GM12891 (cell line): ENCODE measurements around the gene PTPRU.
A peak's percentile ranks its signal among the peaks of the same experiment; 100 is the strongest.

ENCODE experiments used
- DNase-seq: peaks from one replicate; pipeline ENCODE4 v3.0.0; 2011; ENCODE audit warnings: low spot score; ENCODE audit not compliant: insufficient read length
- FAIRE-seq: peaks from 2 replicates; lab custom pipeline; 2011; peaks lifted over from hg19 to GRCh38; lab: Jason Lieb, UNC
- PAX5 ChIP-seq: IDR thresholded peaks from 2 replicates; pipeline ENCODE4 v1.6.1; 2011; ENCODE audit warnings: low read length, moderate library complexity, mild to moderate bottlenecking; ENCODE audit not compliant: insufficient read depth, severe bottlenecking
- POLR2A ChIP-seq: IDR thresholded peaks from 2 replicates; pipeline ENCODE4 v1.6.1; 2011; ENCODE audit warnings: low read depth, low read length, control low read depth
- POLR2AphosphoS5 ChIP-seq: IDR thresholded peaks from 2 replicates; pipeline ENCODE4 v1.6.1; 2011; ENCODE audit warnings: low read depth, low read length, control low read depth
- POU2F2 ChIP-seq: IDR thresholded peaks from 2 replicates; pipeline ENCODE4 v1.6.1; 2011; ENCODE audit warnings: low read depth, mild to moderate bottlenecking, control low read depth, low read length, moderate library complexity
- SPI1 ChIP-seq: IDR thresholded peaks from 2 replicates; pipeline ENCODE4 v1.6.1; 2011; ENCODE audit warnings: low read depth, low read length, control low read depth
- TAF1 ChIP-seq: IDR thresholded peaks from 2 replicates; pipeline ENCODE4 v1.6.1; 2011; ENCODE audit warnings: low read depth, low read length, control low read depth

PTPRU gene

DNA sequence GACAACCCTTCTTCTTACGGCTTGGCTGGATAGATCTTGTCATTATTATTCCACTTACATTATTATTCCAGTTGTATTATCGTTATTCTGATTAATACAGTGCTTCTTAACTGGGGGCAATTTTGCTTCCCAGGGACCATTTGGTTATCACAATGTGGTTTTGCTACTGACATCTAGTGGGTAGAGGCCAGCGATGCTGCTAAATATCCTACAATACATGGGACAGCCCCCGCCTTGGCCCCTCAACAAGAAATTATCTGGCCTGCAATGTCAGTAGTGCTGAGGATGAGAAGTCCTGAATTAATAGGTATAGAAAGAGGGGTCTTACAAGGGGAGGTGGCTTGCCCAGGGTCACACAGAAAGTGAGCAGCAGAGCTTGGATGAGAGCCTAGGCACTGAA lies 105.6 kb downstream of the PTPRU start:
- FAIRE-seq (no peak), DNase-seq (no peak)
- TF ChIP-seq POU2F2, result no peak
- no peak for TF ChIP-seq POLR2AphosphoS5
- no peak for TF ChIP-seq POLR2A
- no peak for TF ChIP-seq PAX5

DNA sequence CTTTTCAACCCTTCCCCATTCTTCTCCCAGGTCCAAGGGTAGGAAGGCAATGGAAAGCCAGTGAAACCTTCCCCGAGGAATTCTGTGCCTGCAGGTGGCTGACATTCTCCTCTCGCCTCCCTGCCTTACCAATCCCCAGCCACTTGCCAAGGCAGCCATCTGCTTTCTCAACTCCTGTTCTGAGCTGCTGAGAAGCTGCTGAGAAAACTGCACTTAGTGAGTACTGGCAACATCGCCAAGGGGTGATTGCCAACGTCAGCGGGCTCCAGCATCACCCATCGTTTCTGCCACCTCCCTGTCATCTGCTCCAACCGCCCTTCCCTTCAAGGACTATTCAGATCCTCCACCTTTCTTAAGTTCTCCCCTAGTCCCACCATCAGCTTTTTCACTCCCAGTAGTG lies 106.0 kb downstream of the PTPRU start:
- FAIRE-seq (no peak), DNase-seq (no peak)
- TF ChIP-seq POLR2AphosphoS5 (no peak), SPI1 (no peak), POU2F2 (no peak), TAF1 (no peak), POLR2A (no peak), PAX5 (no peak)

DNA sequence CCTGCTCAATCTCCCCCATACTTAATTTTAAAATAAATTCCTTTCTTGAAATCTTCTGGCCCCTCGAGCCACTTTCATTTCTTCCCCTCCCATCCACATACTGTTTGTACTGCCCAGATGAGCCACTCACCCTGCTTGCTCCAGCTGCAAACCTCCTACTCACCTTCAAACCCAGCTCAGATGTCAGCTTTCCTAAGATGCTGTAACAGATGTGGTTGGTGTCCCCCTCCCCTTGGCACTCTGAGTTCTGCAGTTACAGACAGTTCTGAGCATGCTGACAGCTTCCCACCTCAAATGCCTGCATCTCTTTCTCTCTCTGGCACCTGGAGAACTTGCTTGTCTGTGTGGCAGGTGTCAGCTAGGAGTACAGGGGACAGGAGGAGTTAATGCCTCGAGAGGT lies 106.7 kb downstream of the PTPRU start:
- no peak for TF ChIP-seq POLR2A
- no peak for TF ChIP-seq SPI1
- no peak for TF ChIP-seq POU2F2
- no peak for TF ChIP-seq POLR2AphosphoS5
- TF ChIP-seq TAF1, result no peak
- FAIRE-seq (no peak), DNase-seq (no peak)

DNA sequence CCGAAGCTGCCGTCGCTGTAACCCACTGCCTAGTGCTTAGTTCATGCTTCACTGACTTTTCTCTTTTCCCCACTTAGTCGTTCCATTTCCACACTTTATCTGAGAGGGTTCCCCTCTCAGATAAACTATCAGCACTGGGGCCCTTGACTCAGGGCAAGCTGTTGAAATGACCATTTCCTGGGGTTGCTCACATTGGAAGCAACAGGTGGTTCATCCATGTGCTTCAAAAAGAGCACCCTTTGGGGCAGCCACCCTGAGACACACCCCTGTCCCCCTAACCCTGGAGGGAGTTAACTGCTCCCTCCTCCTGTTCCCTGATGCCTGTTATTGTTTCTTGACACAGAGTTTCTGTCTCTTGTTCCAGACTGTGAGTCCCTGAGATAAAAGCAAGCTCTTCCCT lies 107.2 kb downstream of the PTPRU start:
- TF ChIP-seq SPI1 (no peak), POU2F2 (no peak), TAF1 (no peak), PAX5 (no peak), POLR2AphosphoS5 (no peak)
- DNase-seq, result no peak
- FAIRE-seq, result no peak

DNA sequence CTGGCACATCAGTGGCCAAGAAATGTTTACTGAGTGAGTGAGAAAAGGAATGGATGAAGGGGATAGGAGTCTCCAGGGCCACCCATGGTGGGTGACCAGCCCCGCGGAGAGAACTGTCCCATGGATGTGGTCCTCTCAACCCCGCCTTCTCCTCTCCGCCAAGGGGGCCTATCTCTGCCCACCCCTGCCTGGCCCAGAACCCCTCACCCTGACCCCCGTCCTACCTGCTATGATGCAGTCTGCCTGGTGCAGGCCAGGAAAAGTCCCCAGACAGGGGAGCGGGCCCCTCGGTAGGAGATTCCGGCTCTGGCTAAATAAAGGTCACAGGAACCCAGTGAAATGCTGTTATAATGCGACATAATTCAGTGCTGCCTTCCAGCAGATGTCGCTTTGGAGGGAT lies 107.6 kb downstream of the PTPRU start:
- DNase-seq (no peak), FAIRE-seq (no peak)
- TF ChIP-seq PAX5 (no peak), POU2F2 (no peak)

DNA sequence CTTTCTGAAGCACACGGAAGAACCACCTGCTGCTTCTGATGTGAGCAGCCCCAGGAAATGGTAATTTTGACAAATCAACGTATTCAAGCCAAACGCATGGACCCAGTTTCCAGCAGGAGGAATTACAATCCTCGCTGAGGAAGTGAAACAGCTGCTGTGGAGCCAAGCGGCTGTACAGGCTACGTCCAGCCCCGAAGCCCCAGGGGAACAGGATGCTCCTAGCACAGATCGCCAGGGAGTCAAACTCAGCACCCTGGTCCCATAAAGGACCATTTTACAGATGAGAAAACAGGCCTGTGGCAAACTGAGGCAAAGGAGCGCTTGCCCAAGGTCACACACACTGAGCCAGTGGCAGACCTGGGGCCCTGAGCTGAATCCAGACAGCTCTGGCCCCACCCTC lies 108.0 kb downstream of the PTPRU start:
- FAIRE-seq, result no peak
- TF ChIP-seq TAF1 (no peak), PAX5 (no peak), SPI1 (peak; percentile 25; the same call in 1 of the 2 replicates), POU2F2 (no peak), POLR2A (no peak)
- no peak for DNase-seq

DNA sequence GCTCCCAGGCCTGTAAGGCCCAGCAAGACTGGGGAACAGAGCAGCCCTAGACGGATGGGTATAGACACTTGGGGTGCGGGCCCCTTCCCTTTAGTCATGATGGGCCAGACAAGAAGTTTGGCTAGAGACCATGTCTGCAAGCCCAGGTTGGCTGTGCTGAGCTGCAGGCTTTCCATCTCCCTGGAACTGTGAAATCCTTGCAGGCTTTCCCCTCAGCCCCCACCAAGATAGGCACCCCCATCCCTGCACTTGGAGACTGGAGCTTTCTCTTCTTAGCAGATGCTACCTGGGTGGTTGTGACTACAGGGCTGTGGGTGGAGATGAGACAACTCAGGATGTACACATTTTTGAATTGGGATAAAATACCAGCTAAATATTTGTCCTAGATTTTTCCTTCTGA lies 110.3 kb downstream of the PTPRU start:
- DNase-seq, result no peak
- no peak for FAIRE-seq
- TF ChIP-seq POLR2A, result no peak
- no peak for TF ChIP-seq SPI1
- no peak for TF ChIP-seq TAF1
- no peak for TF ChIP-seq PAX5
- no peak for TF ChIP-seq POU2F2
- no peak for TF ChIP-seq POLR2AphosphoS5

DNA sequence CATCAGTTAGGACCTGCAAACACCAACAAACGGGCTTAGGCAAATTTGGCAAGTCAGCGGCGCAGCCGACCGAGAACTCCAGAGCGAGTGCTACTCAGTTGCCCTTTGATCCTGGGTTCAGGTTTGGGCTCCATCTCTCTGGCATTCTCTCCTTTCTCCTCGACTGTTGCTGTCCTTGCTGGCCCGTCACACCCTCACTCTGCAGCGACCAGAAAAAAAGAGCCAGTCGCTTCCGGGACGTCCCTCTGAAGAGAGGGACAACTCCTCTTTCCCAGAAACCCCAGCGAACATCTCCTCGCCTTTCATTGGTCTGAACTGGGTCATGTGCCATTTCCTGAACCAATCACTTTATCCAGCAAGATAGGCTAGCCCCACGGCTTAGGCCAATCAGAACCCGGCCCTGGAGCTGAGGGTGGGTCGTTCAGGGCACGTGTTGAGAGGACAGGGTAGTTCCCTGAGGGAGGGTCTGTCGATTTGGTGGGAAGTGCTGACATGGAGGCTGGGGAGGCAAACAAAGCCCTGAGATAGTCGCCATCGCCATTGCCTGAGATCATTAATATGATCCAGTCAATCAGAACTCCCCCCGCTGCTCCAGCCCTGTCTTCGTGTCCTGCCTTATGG lies 113.7 kb downstream of the PTPRU start:
- DNase-seq (no peak), FAIRE-seq (no peak)
- TF ChIP-seq POLR2A, result no peak
- TF ChIP-seq POLR2AphosphoS5, result no peak
- TF ChIP-seq SPI1, result no peak
- no peak for TF ChIP-seq PAX5
- no peak for TF ChIP-seq POU2F2
- TF ChIP-seq TAF1, result no peak

DNA sequence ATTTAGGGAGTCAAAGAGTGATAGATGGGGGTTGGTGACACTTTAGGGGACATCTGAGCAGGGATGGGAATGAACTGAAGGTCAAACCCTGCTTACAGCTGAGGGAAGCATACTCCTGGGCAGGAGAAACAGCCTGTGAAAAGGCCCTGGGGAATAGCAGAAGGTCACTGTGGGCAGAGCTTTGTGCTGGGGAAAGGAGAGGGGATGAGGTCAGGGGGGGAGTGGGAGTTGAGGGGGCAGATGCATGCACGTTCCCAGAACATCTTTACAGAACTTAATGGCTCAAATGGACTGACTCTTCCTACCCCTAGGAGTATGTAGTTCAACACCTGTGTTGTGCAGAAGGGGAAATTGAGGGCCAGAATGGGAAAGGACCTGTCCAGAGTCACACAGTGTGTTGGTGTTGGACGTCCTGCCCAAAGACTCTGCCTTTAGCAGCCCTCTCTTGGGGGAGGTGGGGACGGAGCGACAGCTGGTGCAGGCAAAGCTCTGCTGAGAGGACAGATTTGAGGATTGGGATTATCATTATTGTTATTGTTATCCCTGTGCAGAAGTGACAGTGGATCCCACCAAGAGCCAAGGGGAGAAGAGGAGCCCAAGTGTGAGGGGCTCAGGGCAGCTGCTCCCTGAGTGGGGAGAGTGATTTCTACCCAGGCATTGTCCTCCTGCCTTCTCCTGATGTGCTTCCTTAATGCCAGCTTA lies 116.5 kb downstream of the PTPRU start:
- no peak for FAIRE-seq
- TF ChIP-seq SPI1, result no peak
- TF ChIP-seq PAX5, result no peak
- DNase-seq, result no peak

DNA sequence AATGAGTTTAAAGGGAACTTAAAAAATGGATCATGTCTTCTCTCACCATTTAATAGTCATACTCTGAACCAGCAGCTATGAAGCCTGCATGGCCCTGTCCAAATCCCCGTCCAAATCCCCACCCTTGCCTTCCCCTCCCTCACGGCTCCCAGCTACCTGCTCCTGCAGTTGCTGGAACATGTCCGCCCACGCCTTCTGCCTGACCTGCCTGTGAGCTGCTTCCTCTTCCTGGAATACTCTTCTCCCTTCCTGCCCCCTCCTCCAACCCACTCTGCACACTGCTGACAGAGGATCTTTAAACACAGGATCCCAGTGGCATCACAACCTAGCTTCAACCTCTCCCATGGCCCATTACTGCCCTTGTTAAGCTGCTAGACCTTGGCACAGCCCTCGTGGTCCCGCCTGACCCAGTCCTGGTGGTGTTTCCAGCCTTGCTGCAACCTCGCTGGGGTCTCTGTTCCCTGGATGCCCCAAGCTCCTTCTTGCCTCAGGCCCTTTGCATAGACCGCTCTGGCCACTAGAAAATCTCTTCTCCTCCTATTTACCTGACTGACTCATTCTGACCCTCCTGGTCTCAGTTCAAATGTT lies 118.3 kb downstream of the PTPRU start:
- TF ChIP-seq POU2F2, result no peak
- FAIRE-seq, result no peak

DNA sequence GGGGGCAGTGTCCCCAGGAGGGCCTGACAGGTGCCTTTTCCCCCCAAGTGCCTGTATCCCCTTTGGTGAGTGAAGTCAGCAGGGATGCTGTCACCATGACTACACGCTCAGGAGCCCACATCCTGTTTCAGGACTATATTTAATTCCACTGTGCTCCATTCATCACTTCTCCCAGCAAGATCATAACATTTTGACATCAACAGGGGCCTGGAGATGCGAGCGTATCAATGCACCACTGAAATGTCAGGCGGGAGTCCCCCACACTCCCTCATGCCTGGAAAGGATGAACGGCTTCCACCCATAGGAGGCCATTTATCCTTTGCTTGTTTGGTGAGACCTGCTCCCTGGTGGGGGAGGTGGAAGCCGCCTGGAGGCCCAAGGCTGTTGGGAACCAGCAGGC lies 119.1 kb downstream of the PTPRU start:
- TF ChIP-seq POLR2A, result no peak
- TF ChIP-seq SPI1, result no peak
- DNase-seq, result no peak
- FAIRE-seq, result no peak

More for the DNA sequence above, 118.3 kb downstream of the PTPRU start:
- no peak for DNase-seq
